ENCODE results near the gene GPANK1. TPM values are rescaled to one million over a fixed set of nuclear protein-coding genes. Genes with fewer than 3 reads are reported as not detected.
"Not testable (repeated sequence)": the region's sequence is repeated elsewhere in the genome, so short reads cannot be mapped to it uniquely, and the experiment has no call there.

Gene GPANK1
- 16.4 TPM for polyA plus RNA-seq (2012; ENCODE audit: missing spikeins)

- DNase-seq (ENCODE audit: insufficient read length) = peak; percentile 64
- no peak; the same call in 1 of the 2 replicates for TF ChIP-seq TAF1 (IDR thresholded peaks at IDR 0.05; ENCODE audit: borderline replicate concordance, low read depth, low read length)
- TF ChIP-seq POLR2A (IDR thresholded peaks at IDR 0.05; ENCODE audit: low read depth, low read length) = no peak
- peak; percentile 91 for TF ChIP-seq POLR2AphosphoS5 (IDR thresholded peaks at IDR 0.05; ENCODE audit: low read depth, low read length)
- peak; percentile 74 for FAIRE-seq
Measured at GRCh38 chr6:31664790-31665500, at the start of gene GPANK1. TSS of gene GPANK1 (minus strand) at chr6:31664997. CDS start at chr6:31664478, 519 bp downstream.

GRCh38 chr6:31713991-31714684 is 49.3 kb upstream of the GPANK1 start:
- FAIRE-seq = no peak
- no peak for TF ChIP-seq POLR2A (IDR thresholded peaks at IDR 0.05; ENCODE audit: low read depth, low read length)
- TF ChIP-seq TAF1 (IDR thresholded peaks at IDR 0.05; ENCODE audit: borderline replicate concordance, low read depth, low read length) = no peak
- no peak for TF ChIP-seq POLR2AphosphoS5 (IDR thresholded peaks at IDR 0.05; ENCODE audit: low read depth, low read length)
- no peak for DNase-seq (ENCODE audit: insufficient read length)

DNA sequence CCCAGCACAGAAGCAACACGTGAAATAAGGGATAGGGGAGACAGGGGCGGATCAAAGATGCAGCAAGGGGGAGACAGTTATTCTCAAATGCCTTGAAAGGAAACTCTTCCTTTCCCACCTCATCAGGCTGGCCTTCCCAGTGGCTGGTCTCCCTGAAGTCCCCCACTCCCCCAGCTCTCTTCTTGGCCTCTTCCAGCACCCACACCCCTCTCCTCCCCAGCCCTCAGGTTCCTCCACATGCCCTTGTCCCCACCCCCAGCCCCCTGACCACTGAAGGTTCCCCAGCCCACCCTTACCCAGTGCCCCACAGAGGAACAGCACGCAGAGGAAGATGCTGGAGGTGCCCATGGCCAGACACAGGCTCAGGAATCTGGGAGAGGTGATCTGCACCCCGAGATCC is 48.7 kb upstream of the GPANK1 start:
- no peak for FAIRE-seq
- no peak for TF ChIP-seq TAF1 (IDR thresholded peaks at IDR 0.05; ENCODE audit: borderline replicate concordance, low read depth, low read length)
- no peak for TF ChIP-seq POLR2A (IDR thresholded peaks at IDR 0.05; ENCODE audit: low read depth, low read length)
- no peak for TF ChIP-seq POLR2AphosphoS5 (IDR thresholded peaks at IDR 0.05; ENCODE audit: low read depth, low read length)
- DNase-seq (ENCODE audit: insufficient read length) = no peak

DNA sequence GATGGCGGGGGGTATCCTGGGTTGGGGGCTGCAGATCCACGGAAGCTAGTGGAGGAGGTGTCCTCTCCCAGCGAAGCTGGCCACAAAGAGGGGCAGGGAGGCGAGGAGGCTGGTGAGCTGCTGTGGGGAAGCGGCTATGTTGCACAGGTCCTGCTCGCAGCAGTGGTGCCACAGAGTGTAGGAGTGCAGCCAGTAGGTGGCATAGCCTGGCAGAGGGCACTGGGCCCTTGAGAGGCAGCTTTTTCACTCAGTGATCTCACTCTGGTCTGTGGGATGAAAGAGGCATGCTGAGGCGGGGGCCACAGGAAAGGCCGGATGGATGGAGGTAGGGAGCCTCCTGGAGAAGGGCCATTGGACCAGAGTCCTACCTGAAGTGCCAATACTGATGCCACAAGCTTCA is 47.5 kb upstream of the GPANK1 start:
- TF ChIP-seq TAF1 (IDR thresholded peaks at IDR 0.05; ENCODE audit: borderline replicate concordance, low read depth, low read length) (no peak), POLR2A (IDR thresholded peaks at IDR 0.05; ENCODE audit: low read depth, low read length) (no peak), POLR2AphosphoS5 (IDR thresholded peaks at IDR 0.05; ENCODE audit: low read depth, low read length) (no peak)
- FAIRE-seq = no peak
- no peak for DNase-seq (ENCODE audit: insufficient read length)

- FAIRE-seq = no peak
- TF ChIP-seq POLR2A (IDR thresholded peaks at IDR 0.05; ENCODE audit: low read depth, low read length) (no peak), POLR2AphosphoS5 (IDR thresholded peaks at IDR 0.05; ENCODE audit: low read depth, low read length) (no peak), TAF1 (IDR thresholded peaks at IDR 0.05; ENCODE audit: borderline replicate concordance, low read depth, low read length) (no peak)
- no peak for DNase-seq (ENCODE audit: insufficient read length)
Measured at GRCh38 chr6:31711233-31711632, 46.4 kb upstream of the GPANK1 start.

DNA sequence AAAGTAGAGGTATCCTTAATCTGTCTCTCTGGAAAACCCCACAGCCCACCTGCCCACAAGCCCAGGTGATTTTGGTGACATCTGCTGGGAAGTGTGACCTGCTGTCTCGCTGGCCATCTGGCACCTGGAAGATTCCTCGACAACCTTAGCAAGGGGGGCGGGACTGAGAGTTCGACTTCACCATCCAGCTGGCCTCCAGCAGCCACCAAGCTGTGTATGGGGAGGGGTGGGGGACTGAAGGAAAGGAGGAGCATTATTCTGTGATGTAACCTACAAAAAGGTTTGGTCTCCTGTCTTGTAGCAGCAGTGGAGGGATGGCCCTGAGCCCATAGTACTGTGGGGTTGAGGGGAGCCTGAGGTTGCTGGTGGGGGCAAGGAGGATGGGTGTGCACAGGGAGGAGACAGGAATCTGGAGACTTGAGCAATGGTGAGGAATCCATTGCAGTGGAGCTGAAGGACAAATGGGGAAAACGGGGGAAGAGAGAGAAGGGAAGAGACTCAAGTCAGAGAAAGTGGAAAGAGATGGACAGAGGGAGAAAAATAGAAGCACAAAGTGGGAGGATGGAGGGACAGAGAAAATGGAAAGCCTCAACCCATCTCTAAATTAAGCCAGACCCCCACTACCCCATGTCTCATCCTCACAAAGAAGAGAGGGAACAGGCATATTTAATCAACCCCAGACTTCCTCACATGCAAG is 45.9 kb upstream of the GPANK1 start:
- DNase-seq (ENCODE audit: insufficient read length) (no peak), FAIRE-seq (no peak)
- TF ChIP-seq POLR2A (IDR thresholded peaks at IDR 0.05; ENCODE audit: low read depth, low read length) (no peak), POLR2AphosphoS5 (IDR thresholded peaks at IDR 0.05; ENCODE audit: low read depth, low read length) (no peak), TAF1 (IDR thresholded peaks at IDR 0.05; ENCODE audit: borderline replicate concordance, low read depth, low read length) (no peak)

DNA sequence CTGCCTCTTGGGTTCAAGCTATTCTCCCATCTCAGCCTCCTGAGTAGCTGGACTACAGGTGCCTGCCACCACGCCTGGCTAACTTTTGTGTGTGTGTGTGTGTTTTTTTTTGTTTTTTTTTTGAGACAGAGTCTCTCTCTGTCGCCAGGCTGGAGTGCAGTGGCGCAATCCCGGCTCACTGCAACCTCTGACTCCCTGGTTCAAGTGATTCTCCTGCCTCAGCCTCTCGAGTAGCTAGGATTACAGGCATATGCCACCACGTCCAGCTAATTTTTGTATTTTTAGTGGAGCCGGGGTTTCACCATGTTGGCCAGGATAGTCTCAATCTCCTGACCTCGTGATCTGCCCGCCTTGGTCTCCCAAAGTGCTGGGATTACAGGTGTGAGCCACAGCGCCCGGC is 44.4 kb upstream of the GPANK1 start:
- not testable (repeated sequence) for FAIRE-seq; DNase-seq (ENCODE audit: insufficient read length)

GRCh38 chr6:31708224-31708623 is 43.4 kb upstream of the GPANK1 start:
- no peak for FAIRE-seq
- TF ChIP-seq TAF1 (IDR thresholded peaks at IDR 0.05; ENCODE audit: borderline replicate concordance, low read depth, low read length) (no peak), POLR2AphosphoS5 (IDR thresholded peaks at IDR 0.05; ENCODE audit: low read depth, low read length) (no peak), POLR2A (IDR thresholded peaks at IDR 0.05; ENCODE audit: low read depth, low read length) (no peak)
- DNase-seq (ENCODE audit: insufficient read length) = no peak

- TF ChIP-seq POLR2AphosphoS5 (IDR thresholded peaks at IDR 0.05; ENCODE audit: low read depth, low read length) (no peak), TAF1 (IDR thresholded peaks at IDR 0.05; ENCODE audit: borderline replicate concordance, low read depth, low read length) (no peak), POLR2A (IDR thresholded peaks at IDR 0.05; ENCODE audit: low read depth, low read length) (no peak)
- no peak for FAIRE-seq
Measured at GRCh38 chr6:31707701-31708100, 42.9 kb upstream of the GPANK1 start.

DNA sequence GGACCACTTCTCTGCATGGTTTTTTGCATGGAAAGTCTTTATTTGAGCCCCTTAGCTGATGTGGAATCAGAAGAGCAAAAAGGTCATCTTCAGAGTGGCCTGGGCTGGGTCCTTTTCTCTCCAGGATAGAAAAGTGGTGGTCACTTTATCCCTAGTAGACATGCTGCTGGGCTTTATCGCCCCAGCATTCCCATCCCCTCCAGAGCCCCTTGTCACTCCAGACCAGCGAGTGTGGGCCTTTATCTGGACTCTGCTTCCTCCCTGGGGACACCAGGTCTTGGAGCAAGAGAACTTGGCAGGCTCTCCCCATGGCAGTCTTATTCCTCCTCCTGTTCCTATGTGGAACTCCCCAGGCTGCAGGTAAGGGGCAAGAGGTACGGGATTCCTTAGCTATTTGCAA is 41.8 kb upstream of the GPANK1 start, which contains the start of gene LY6G6F:
Gene LY6G6F, plus strand, starts transcription at position 268 of the 400 bp plus-strand sequence. Its CDS starts 41 bp downstream, at position 309.
- no peak for FAIRE-seq
- DNase-seq (ENCODE audit: insufficient read length) = no peak
- no peak for TF ChIP-seq POLR2AphosphoS5 (IDR thresholded peaks at IDR 0.05; ENCODE audit: low read depth, low read length)

More at GRCh38 chr6:31707701-31708100, 42.9 kb upstream of the GPANK1 start:
- no peak for DNase-seq (ENCODE audit: insufficient read length)

DNA sequence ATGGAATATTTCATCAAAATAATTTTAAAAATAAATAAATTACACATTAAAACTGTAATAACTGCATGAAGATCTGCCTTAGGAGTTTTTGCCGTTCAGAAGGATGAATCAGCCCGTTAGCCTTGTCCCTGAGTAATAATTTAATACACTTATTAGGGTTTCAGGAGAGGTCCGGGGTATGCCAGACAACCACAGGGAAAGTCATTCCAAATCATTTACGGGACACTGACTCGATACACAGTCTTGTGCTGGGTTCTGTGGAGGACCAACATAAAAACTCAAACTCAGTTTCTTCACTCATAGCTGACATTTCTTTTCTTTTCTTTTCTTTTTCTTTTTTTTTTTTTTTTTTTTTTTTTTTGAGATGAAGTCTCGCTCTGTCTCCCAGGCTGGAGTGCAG is 41.1 kb upstream of the GPANK1 start:
- FAIRE-seq (no peak), DNase-seq (ENCODE audit: insufficient read length) (no peak)
- TF ChIP-seq POLR2AphosphoS5 (IDR thresholded peaks at IDR 0.05; ENCODE audit: low read depth, low read length) = no peak
